ENCODE data around the gene GFOD2. TPM values are rescaled to one million over a fixed set of nuclear protein-coding genes. Genes with fewer than 3 reads are reported as not detected.

The GFOD2 gene
- total and polyA plus RNA-seq, 12 donors, result 6.0 to 10.9 (median 8.2) TPM

- H3K4me3 ChIP-seq, result no peak overlapping the region
- intact Hi-C loops (cut with DNase I), result loop anchor here in 2 of 10 donors (5.0 to 10.0 kb wide), 2 partner anchors 100 to 168 kb away; partner anchors contain the start of gene CTCF (in 1 of the 2)
- ATAC-seq (no peak), DNase-seq (no peak)
- H3K27me3 ChIP-seq, result no peaks in the 10 kb centered on the region
- no peak for TF ChIP-seq CTCF (IDR thresholded peaks at IDR 0.05)
- H3K36me3 ChIP-seq, result peaks cover 0 to 36% (median 0%) of the 10 kb centered on the region in 9 donors
- H3K27ac ChIP-seq, result no peak overlapping the region
- no peaks in the 10 kb centered on the region for H3K9me3 ChIP-seq
- peaks cover 22 to 44% (median 37%) of the 10 kb centered on the region in 9 donors for H3K4me1 ChIP-seq
These were observed 56.5 kb downstream of the GFOD2 start for GRCh38 chr16:67662653-67663010.

GRCh38 chr16:67661886-67662652, 57.0 kb downstream of the GFOD2 start:
- peaks cover 0 to 42% (median 0%) of the 10 kb centered on the region in 9 donors for H3K36me3 ChIP-seq
- H3K9me3 ChIP-seq, result no peaks in the 10 kb centered on the region
- 92 to 94% methylated on average over 34 of the region's 34 CpGs for WGBS, 2 donors
- DNase-seq (peak in 1 of 2 donors; percentile 15), ATAC-seq (no peak)
- intact Hi-C loops (cut with DNase I), result loop anchor here in 2 of 10 donors (2.0 to 10.0 kb wide), 4 partner anchors 99 to 167 kb away; partner anchors contain the start of gene CTCF (in 2 of the 2)
- no peak for TF ChIP-seq CTCF (IDR thresholded peaks at IDR 0.05)
- no peak overlapping the region for H3K27ac ChIP-seq
- no peaks in the 10 kb centered on the region for H3K27me3 ChIP-seq
- H3K4me1 ChIP-seq, result peaks cover 17 to 38% (median 32%) of the 10 kb centered on the region in 9 donors
- H3K4me3 ChIP-seq, result no peak overlapping the region

GRCh38 chr16:67661101-67661761, 57.9 kb downstream of the GFOD2 start:
- DNase-seq, result peak in 1 of 2 donors; percentile 22
- Histone ChIP-seq H3K36me3 (peaks cover 0 to 44% (median 0%) of the 10 kb centered on the region in 9 donors), H3K27me3 (peaks cover 0 to under 1% (median 0%) of the 10 kb centered on the region in 7 donors), H3K27ac (peak overlapping the region; percentile 60 to 97 (median 82)), H3K9me3 (no peaks in the 10 kb centered on the region), H3K4me3 (peak overlapping the region; percentile 6 to 95 (median 82)), H3K4me1 (peaks cover 17 to 34% (median 28%) of the 10 kb centered on the region in 9 donors)
- intact Hi-C loops (cut with DNase I), result loop anchor here in 2 of 10 donors (2.0 to 10.0 kb wide), 4 partner anchors 98 to 166 kb away; partner anchors contain the start of gene CTCF (in 2 of the 2)
- TF ChIP-seq CTCF (IDR thresholded peaks at IDR 0.05), result no peak
- ATAC-seq, result no peak
- WGBS, 2 donors, result 13 to 17% methylated on average over 38 to 39 of the region's 39 CpGs

GRCh38 chr16:67660564-67661028, 58.5 kb downstream of the GFOD2 start, which contains the start of gene PARD6A:
Gene PARD6A (plus strand): TSS chr16:67660960. CDS start chr16:67661039, 79 bp downstream.
- H3K9me3 ChIP-seq, result no peaks in the 10 kb centered on the region
- 0 to 1% methylated on average over 48 of the region's 48 CpGs for WGBS, 2 donors
- ATAC-seq (peak; percentile 81 to 97 (median 92)), DNase-seq (peak; percentile 95 to 96)
- H3K4me1 ChIP-seq, result peaks cover 14 to 28% (median 21%) of the 10 kb centered on the region in 9 donors
- peaks cover 0 to 6% (median 0%) of the 10 kb centered on the region in 7 donors for H3K27me3 ChIP-seq
- peaks cover 0 to 44% (median 0%) of the 10 kb centered on the region in 9 donors for H3K36me3 ChIP-seq
- intact Hi-C loops (cut with DNase I), result loop anchor here in 3 of 10 donors (1.0 to 10.0 kb wide), 5 partner anchors 98 to 166 kb away; partner anchors contain the start of gene CTCF (in 3 of the 3)
- TF ChIP-seq CTCF (IDR thresholded peaks at IDR 0.05), result no peak
- H3K27ac ChIP-seq, result peak within 1 kb of the TSS; percentile 77 to 97 (median 90)
- peak within 1 kb of the TSS; percentile 60 to 95 (median 82) for H3K4me3 ChIP-seq

All from heart right ventricle (tissue), 16 donors.